NCI-H1694 (cell line): ENCODE results near the gene RCBTB2.
"Not testable (repeated sequence)": the region's sequence is repeated elsewhere in the genome, so short reads cannot be mapped to it uniquely, and the experiment has no call there.

Experiments
- DNase-seq: peaks from one replicate; lab custom pipeline; 2025; lab: John Stamatoyannopoulos, UW

The RCBTB2 gene

GRCh38 chr13:48493066-48493765 is 39.7 kb downstream of the RCBTB2 start:
- no peak for DNase-seq

GRCh38 chr13:48492470-48493065 is 40.3 kb downstream of the RCBTB2 start:
- no peak for DNase-seq

GRCh38 chr13:48492096-48492440 is 40.8 kb downstream of the RCBTB2 start:
- DNase-seq = no peak

GRCh38 chr13:48491423-48492095 is 41.3 kb downstream of the RCBTB2 start:
- DNase-seq = no peak

- DNase-seq = no peak
Measured at GRCh38 chr13:48490241-48490640, 42.6 kb downstream of the RCBTB2 start.

- DNase-seq = no peak
Measured at GRCh38 chr13:48489666-48490065, 43.2 kb downstream of the RCBTB2 start.

DNA sequence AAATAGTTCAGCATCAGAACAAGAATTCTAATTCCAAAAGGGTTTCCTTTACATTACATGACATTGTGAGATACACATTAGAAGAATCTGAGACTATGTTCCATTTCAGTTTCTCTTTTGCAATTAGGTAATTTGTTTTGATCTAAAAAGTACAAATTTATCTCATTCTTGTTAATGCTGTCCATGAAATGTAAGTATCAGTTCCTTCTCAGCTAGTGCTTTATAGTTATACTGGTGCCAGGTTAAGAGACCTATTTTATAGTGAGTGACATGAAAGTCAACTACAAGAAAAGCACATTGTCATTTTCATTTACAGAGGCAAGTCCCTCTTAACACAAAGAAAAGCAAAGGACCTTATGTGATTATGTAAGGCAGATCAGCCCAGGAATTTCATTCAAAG is 43.9 kb downstream of the RCBTB2 start:
- DNase-seq = no peak

GRCh38 chr13:48487968-48488367 is 44.9 kb downstream of the RCBTB2 start:
- DNase-seq = no peak

DNA sequence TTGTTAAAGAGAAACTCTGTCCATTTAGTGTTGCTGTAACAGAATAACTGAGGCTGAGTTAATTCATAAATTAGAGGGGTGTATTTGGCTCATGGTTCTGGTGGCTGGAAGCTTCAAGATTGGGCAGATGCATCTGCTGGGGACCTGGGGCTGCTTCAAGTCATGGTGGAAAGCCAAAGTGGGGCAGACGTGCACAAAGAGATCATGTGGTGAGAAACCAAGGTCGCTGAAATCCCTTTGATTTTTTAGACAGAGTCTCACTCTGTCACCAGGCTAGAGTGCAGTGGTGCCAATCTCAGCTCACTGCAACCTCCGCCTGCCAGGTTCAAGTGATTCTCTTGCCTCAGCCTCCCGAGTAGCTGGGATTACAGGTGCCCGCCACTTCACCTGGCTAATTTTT is 46.0 kb downstream of the RCBTB2 start:
- DNase-seq = no peak

- DNase-seq = no peak
Measured at GRCh38 chr13:48486362-48486761, 46.5 kb downstream of the RCBTB2 start.

DNA sequence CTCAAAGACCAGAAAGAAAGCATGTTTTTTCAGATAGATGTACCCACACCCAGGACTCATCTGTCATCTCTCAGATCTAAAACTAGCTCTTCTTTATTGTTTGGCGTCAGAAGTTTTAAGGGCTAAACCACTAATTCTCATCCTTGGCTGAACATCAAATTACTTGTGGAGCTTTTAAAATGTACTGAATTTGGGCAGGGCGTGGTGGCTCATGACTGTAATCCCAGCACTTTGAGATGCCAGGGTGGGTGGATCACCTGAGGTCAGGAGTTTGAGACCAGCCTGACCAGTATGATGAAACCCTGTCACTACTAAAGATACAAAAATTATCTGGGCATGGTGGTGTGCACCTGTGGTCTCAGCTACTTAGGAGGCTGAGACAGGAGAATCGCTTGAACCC is 47.4 kb downstream of the RCBTB2 start:
- DNase-seq = no peak

DNA sequence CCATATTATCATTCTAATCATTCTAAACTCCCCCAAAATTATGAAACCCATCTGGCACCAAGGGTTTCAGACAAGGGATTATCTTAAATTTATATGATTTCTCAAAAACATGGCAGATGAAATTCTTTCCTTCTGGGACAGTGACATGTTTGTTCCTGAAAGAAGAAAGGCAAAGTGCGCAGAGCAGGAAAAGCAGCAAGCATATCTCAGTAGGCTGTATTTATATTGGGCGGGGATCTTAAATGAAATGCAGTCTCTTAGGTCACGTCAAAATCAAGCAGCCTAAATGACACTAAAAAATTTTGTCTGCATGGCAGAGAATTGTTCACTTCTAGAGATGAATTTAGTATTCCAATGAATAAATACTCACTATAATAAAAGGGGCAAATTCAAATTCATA is 49.3 kb downstream of the RCBTB2 start:
- no peak for DNase-seq

DNA sequence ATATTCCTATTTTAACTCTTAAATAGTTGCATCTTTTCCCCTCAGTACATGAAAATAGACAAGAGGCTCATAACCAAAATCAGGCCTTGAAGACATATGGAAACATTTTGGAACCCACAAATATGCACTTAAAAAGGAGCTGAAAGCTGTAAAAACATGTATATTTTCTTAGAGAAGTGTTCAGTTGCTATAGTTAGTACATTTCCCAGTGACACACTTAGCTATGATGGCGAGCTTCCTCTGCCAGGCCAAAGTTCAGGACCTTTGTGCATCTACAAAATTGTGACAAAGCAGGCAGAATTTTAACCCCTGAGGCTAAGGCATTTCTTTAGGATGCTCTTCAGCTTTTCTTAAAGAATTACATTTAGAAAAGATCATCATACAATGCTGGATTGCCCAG is 54.5 kb downstream of the RCBTB2 start:
- no peak for DNase-seq

DNA sequence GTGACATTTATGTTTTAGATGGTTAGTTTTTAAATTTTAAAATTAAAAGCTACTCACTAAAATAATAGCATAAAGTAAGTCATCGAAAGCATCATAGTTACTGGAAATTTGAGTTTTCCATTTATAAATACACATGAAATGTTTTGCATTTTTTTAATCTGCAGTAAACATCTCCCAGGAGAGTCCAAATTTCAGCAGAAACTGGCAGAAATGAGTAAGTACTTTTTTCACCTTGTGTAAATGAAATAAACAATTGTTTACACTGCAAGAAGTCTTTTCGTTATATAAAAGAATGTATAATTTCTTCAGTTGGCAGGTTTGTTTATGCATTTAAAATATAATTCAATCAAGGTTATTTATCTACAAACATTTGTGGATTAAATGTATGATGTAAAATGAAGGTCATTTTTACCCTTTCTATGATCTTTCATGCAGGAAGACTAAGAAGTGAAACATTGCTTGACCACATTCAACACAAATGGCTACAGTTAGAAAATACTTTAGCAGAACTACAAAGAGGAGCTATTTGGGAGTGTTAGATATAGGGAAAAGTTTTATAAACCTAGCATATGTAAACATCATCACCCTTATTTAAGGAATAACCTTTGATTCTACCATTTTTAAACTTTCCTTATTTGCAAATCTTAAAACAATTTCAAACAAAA is 55.6 kb downstream of the RCBTB2 start:
- no peak for DNase-seq

DNA sequence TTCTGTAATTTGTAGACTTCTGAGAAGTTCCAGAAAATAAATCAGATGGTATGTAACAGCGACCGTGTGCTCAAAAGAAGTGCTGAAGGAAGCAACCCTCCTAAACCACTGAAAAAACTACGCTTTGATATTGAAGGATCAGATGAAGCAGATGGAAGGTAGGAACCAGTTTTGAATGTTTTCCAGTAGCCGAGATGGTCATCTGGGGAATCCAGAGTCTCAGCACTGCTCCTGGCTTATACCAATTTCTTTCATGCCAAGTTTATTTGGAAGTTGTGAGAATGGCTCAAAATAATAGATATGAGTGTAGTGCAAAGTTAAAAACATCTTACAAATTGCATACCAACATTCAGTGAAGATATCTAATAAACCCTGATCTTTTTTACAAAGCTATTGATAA is 56.2 kb downstream of the RCBTB2 start:
- no peak for DNase-seq

- DNase-seq = no peak
Measured at GRCh38 chr13:48476215-48476614, 56.7 kb downstream of the RCBTB2 start.

DNA sequence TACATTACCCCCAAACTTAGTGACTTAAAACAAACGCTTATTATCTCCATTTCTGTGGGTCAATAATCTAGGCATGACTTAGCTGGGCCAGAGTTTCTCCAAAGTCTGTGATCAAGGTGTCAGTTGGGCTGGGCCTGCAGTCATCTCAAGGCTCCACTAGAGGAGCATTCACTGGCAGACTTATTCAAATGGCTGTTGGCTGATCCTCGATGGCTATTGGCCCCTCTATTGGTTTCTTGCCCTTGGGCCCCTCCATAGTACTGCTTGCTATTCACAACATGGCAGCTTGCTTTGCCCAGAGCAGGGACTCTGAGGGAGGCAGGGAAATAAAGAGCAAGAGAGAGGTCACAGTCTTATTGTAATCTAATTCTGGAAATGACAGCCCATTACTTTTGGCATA is 57.6 kb downstream of the RCBTB2 start:
- DNase-seq = no peak

GRCh38 chr13:48457578-48458242 is 75.2 kb downstream of the RCBTB2 start:
- no peak for DNase-seq

DNA sequence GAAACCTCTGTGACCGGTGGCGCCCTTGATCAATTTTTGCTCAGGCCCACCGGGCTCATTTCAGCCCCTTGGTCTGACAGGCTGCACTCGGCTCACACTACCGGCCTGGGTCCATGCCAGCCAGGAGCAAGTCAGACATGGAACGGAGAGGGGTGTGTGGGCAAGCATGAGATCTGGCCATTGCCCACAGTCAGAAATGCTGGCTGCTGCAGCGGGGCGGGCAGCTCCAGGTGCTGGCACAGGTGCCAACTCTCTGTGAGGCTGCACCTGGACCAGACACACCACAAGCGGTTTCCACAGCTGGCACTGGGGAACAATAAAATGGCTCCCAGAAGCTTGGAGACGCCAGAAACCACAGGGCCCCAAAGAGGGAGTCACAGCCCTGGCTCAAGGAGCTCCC is 76.3 kb downstream of the RCBTB2 start:
- DNase-seq = no peak

DNA sequence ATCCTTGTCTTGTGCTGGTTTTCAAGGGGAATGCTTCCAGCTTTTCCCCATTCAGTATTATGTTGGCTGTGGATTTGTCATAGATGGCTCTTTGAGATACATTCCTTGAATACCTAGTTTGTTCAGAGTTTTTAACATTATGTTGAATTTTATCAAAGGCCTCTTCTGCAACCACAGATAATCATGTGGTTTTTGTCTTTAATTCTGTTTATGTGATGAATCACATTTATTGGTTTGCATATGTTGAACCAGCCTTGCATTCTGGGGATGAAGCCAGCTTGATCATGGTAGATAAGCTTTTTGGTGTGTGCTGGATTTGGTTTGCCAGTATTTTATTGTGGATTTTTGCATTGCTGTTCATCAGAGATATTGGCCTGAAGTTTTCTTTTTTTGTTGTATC is 81.7 kb downstream of the RCBTB2 start:
- DNase-seq = not testable (repeated sequence)

DNA sequence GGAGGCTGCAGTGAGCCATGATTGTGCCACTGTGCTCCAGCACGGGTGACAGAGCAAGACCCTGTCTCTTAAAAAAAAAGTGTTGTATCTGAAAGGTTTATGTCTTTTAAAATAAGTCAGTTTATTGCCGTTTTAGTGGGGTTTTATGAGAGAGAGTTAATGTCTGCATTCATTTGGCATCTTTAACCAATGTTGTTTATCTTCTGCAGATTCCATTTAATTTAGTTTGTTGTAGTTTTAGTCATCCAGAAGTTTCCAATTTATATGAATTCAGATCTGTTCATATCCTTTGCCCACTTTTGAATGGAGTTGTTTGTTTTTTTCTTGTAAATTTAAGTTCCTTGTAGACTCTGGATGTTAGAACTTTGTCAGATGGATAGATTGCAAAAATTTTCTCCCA is 83.2 kb downstream of the RCBTB2 start:
- DNase-seq = no peak

DNA sequence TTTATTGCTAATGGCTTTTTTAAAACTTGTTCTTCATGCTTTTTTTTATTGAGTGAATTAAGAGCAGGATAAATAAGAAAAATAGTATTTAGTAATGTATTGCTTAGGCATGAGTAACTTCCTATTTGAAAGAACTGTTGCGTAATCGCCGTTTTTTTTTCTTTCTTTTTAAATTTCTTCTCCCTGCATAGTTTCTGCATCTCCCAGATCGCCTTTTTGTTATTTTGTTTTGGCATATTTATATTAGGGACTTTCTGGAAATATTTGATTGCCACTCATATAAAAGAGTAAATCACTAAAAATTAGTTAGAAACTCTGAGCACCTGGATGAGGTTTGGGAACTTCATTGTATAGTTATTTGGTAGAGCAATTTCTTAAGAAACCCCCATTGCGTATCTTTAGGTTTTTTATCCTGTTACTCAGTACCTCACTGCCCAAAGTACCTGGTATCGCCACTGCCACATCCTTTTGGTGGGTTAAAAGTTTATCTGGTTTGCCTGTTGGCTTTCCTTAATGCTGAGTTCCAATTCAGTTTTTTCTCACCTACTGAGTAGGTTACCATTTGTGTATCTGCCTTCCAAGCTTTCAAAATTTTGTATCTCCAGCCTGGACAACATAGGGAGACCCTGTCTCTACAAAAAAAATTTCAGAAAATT is 83.8 kb downstream of the RCBTB2 start:
- no peak for DNase-seq
